H9 (cell line): Measurements from ENCODE around the gene LSP1. TPM values are rescaled to one million over a fixed set of nuclear protein-coding genes. Genes with fewer than 3 reads are reported as not detected.

Experiments
- DNase-seq: peaks from one replicate; pipeline ENCODE4 v3.0.0-alpha.2; 2017
- H2AFZ ChIP-seq: one replicate; pipeline ENCODE4 v1.6.1; 2013; ENCODE audit warnings: mild to moderate bottlenecking, low read length, control low read depth, moderate library complexity
- H2AK5ac ChIP-seq: 2 replicates; pipeline ENCODE4 v1.6.1; 2013; ENCODE audit warnings: low read length, control low read depth, mixed read lengths; ENCODE audit not compliant: insufficient read length
- H2BK120ac ChIP-seq: one replicate; pipeline ENCODE4 v1.6.1; 2013; ENCODE audit warnings: low read depth, mild to moderate bottlenecking, low read length, control low read depth, inconsistent platforms; ENCODE audit not compliant: poor library complexity, severe bottlenecking
- H2BK12ac ChIP-seq: 2 replicates; pipeline ENCODE4 v1.6.1; 2013; ENCODE audit warnings: low read length, control low read depth, mixed read lengths, low read depth; ENCODE audit not compliant: insufficient read length
- H2BK15ac ChIP-seq: 2 replicates; pipeline ENCODE4 v1.6.1; 2013; ENCODE audit warnings: low read depth, low read length, control low read depth
- H2BK20ac ChIP-seq: one replicate; pipeline ENCODE4 v1.6.1; 2013; ENCODE audit warnings: low read depth, mild to moderate bottlenecking, low read length, control low read depth, inconsistent platforms; ENCODE audit not compliant: poor library complexity, severe bottlenecking
- H2BK5ac ChIP-seq: 2 replicates; pipeline ENCODE4 v1.6.1; 2013; ENCODE audit warnings: low read length, control low read depth, mixed read lengths; ENCODE audit not compliant: insufficient read length
- H3K14ac ChIP-seq: 2 replicates; pipeline ENCODE4 v1.6.1; 2013; ENCODE audit warnings: low read length, control low read depth; ENCODE audit not compliant: insufficient read depth
- H3K18ac ChIP-seq: 2 replicates; pipeline ENCODE4 v1.6.1; 2013; ENCODE audit warnings: low read depth, mild to moderate bottlenecking, mixed read lengths, low read length, control low read depth; ENCODE audit not compliant: insufficient read length
- H3K23ac ChIP-seq: 2 replicates; pipeline ENCODE4 v1.6.1; 2013; ENCODE audit warnings: low read length, control low read depth, mixed read lengths, low read depth; ENCODE audit not compliant: insufficient read length
- H3K23me2 ChIP-seq: 2 replicates; pipeline ENCODE4 v1.6.1; 2013; ENCODE audit warnings: low read depth, mild to moderate bottlenecking, mixed read lengths, low read length, control low read depth; ENCODE audit not compliant: insufficient read length, poor library complexity, severe bottlenecking
- H3K27ac ChIP-seq: 2 replicates; pipeline ENCODE4 v1.5.1; 2013; ENCODE audit warnings: low read length, control low read depth, mixed read lengths, low read depth; ENCODE audit not compliant: insufficient read length
- H3K27me3 ChIP-seq: 2 replicates; pipeline ENCODE4 v1.6.1; 2013; ENCODE audit warnings: low read length, control low read depth, inconsistent platforms; ENCODE audit not compliant: insufficient read depth
- H3K4ac ChIP-seq: 2 replicates; pipeline ENCODE4 v1.6.1; 2013; ENCODE audit warnings: low read depth, mild to moderate bottlenecking, control low read depth, inconsistent platforms, low read length, moderate library complexity
- H3K4me1 ChIP-seq: 2 replicates; pipeline ENCODE4 v1.6.1; 2013; ENCODE audit warnings: low read length, control low read depth, inconsistent platforms; ENCODE audit not compliant: insufficient read depth
- H3K4me2 ChIP-seq: 2 replicates; pipeline ENCODE4 v1.6.1; 2013; ENCODE audit warnings: low read length, control low read depth, mixed read lengths; ENCODE audit not compliant: insufficient read length, insufficient read depth
- H3K56ac ChIP-seq: 2 replicates; pipeline ENCODE4 v1.6.1; 2013; ENCODE audit warnings: low read depth, mild to moderate bottlenecking, mixed read lengths, low read length, control low read depth; ENCODE audit not compliant: insufficient read length
- H3K79me1 ChIP-seq: 2 replicates; pipeline ENCODE4 v1.6.1; 2013; ENCODE audit warnings: low read depth, mild to moderate bottlenecking, moderate library complexity, low read length, control low read depth, inconsistent platforms; ENCODE audit not compliant: insufficient read depth, poor library complexity, severe bottlenecking
- H3K79me2 ChIP-seq: 2 replicates; pipeline ENCODE4 v1.6.1; 2013; ENCODE audit warnings: low read length, control low read depth, inconsistent platforms; ENCODE audit not compliant: insufficient read depth
- H3K9ac ChIP-seq: 2 replicates; pipeline ENCODE4 v1.6.1; 2013; ENCODE audit warnings: low read length, control low read depth, mixed read lengths; ENCODE audit not compliant: insufficient read length; ENCODE audit errors: extremely low read depth
- H3K9me3 ChIP-seq: one replicate; pipeline ENCODE4 v1.6.1; 2013; ENCODE audit warnings: low read depth, low read length, inconsistent platforms; ENCODE audit not compliant: control insufficient read depth
- H3T11ph ChIP-seq: one replicate; pipeline ENCODE4 v1.6.1; 2013; ENCODE audit warnings: mild to moderate bottlenecking, low read length, control low read depth, inconsistent platforms
- H4K20me1 ChIP-seq: one replicate; pipeline ENCODE4 v1.6.1; 2013; ENCODE audit not compliant: control insufficient read depth, insufficient read length, insufficient read depth
- H4K5ac ChIP-seq: 2 replicates; pipeline ENCODE4 v1.6.1; 2013; ENCODE audit warnings: low read depth, mild to moderate bottlenecking, mixed read lengths, low read length, control low read depth; ENCODE audit not compliant: insufficient read length
- H4K8ac ChIP-seq: replicated peaks from 2 replicates; pipeline ENCODE4 v1.6.1; 2013; ENCODE audit warnings: low read length, control low read depth, mixed read lengths, low read depth; ENCODE audit not compliant: insufficient read length
- H4K91ac ChIP-seq: 2 replicates; pipeline ENCODE4 v1.6.1; 2013; ENCODE audit warnings: low read depth, mild to moderate bottlenecking, moderate library complexity, mixed read lengths, low read length, control low read depth; ENCODE audit not compliant: insufficient read length
- H3K27ac Mint-ChIP-seq, 3 experiments: 2 replicates in 2 of 3; 3 replicates in 1 of 3; pipeline ENCODE4 v1.8.0; 2020 to 2021; ENCODE audit warnings: mixed read lengths in 3 of 3, mild to moderate bottlenecking in 1 of 3, moderate library complexity in 1 of 3
- H3K27me3 Mint-ChIP-seq: 2 replicates; pipeline ENCODE4 v1.8.0; 2021; ENCODE audit warnings: low read depth, mild to moderate bottlenecking, moderate library complexity, mixed read lengths
- H3K36me3 Mint-ChIP-seq, 3 experiments: 2 replicates in 2 of 3; 3 replicates in 1 of 3; pipeline ENCODE4 v1.8.0; 2020 to 2021; ENCODE audit warnings: low read depth in 3 of 3, mixed read lengths in 3 of 3; ENCODE audit not compliant: insufficient read depth in 1 of 3
- H3K4me1 Mint-ChIP-seq, 2 experiments: 2 replicates each; pipeline ENCODE4 v1.8.0; 2020; ENCODE audit warnings: mixed read lengths in 2 of 2
- H3K4me3 Mint-ChIP-seq, 2 experiments: 2 replicates in 1 of 2; 3 replicates in 1 of 2; pipeline ENCODE4 v1.8.0; 2020 to 2021; ENCODE audit warnings: mild to moderate bottlenecking in 2 of 2, mixed read lengths in 2 of 2, moderate library complexity in 1 of 2
- H3K9me3 Mint-ChIP-seq, 2 experiments: 2 replicates in 1 of 2; 3 replicates in 1 of 2; pipeline ENCODE4 v1.8.0; 2020; ENCODE audit warnings: mild to moderate bottlenecking in 2 of 2, mixed read lengths in 2 of 2, moderate library complexity in 1 of 2
- WGBS: extraction: QIAGEN DNeasy Blood & Tissue Kit; methylation state at CpG from one replicate; pipeline ENCODE4 v1.1.7; 2013; ENCODE audit warnings: missing lambda C conversion rate, low lambda C conversion rate, mixed read lengths; ENCODE audit not compliant: insufficient read length; ENCODE audit errors: extremely low coverage; 5-methylcytosine and 5-hydroxymethylcytosine counted together
- total RNA-seq: library from RNA; stranded (reverse); gene quantifications from 2 replicates; pipeline ENCODE4 v1.2.1, GENCODE V29; 2021
- TF ChIP-seq, protein P1 (sequence below): fragments of 200-600 bp; sonication (generic); conservative IDR thresholded peaks from 3 replicates; pipeline ENCODE4 v1.8.0; 2021; ENCODE audit warnings: antibody characterized with exemption, mild to moderate bottlenecking

The LSP1 gene
- total RNA-seq, 1 experiment from 2014 or later, result not detected

- Histone ChIP-seq H2BK12ac (no peak overlapping the region), H3K23me2 (peaks cover 3% of the 10 kb centered on the region), H2BK20ac (no peak overlapping the region), H3K23ac (no peak overlapping the region), H3K9me3 (no peaks in the 10 kb centered on the region), H3K4me1 (no peaks in the 10 kb centered on the region), H2BK15ac (no peak overlapping the region), H3T11ph (no peak overlapping the region), H3K27ac (no peak overlapping the region), H4K8ac (no peak overlapping the region), H3K14ac (no peak overlapping the region), H3K18ac (no peak overlapping the region), H3K79me1 (no peaks in the 10 kb centered on the region), H3K27me3 (no peaks in the 10 kb centered on the region), H4K91ac (no peak overlapping the region), H3K4me2 (peak overlapping the region; percentile 32), H4K20me1 (no peaks in the 10 kb centered on the region), H2BK5ac (no peak overlapping the region), H3K4ac (no peak overlapping the region), H2AFZ (no peak overlapping the region), H2AK5ac (no peak overlapping the region), H3K9ac (no peak overlapping the region), H2BK120ac (no peak overlapping the region), H3K56ac (no peak overlapping the region), H3K79me2 (no peaks in the 10 kb centered on the region), H4K5ac (no peak overlapping the region)
- Mint-ChIP-seq H3K36me3 (no peaks in the 10 kb centered on the region), H3K4me1 (peaks cover 3 to 9% of the 10 kb centered on the region in 2 experiments; a peak in 3 of 4 replicates), H3K27ac (no peak overlapping the region), H3K9me3 (no peaks in the 10 kb centered on the region), H3K27me3 (peaks cover 28% of the 10 kb centered on the region), H3K4me3 (peak overlapping the region; percentile 35 to 67)
- WGBS, result no CpG with 5 or more reads among the region's 26 CpGs
- DNase-seq, result no peak
- TF ChIP-seq, protein P1, sequence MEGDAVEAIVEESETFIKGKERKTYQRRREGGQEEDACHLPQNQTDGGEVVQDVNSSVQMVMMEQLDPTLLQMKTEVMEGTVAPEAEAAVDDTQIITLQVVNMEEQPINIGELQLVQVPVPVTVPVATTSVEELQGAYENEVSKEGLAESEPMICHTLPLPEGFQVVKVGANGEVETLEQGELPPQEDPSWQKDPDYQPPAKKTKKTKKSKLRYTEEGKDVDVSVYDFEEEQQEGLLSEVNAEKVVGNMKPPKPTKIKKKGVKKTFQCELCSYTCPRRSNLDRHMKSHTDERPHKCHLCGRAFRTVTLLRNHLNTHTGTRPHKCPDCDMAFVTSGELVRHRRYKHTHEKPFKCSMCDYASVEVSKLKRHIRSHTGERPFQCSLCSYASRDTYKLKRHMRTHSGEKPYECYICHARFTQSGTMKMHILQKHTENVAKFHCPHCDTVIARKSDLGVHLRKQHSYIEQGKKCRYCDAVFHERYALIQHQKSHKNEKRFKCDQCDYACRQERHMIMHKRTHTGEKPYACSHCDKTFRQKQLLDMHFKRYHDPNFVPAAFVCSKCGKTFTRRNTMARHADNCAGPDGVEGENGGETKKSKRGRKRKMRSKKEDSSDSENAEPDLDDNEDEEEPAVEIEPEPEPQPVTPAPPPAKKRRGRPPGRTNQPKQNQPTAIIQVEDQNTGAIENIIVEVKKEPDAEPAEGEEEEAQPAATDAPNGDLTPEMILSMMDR, result no peak
These were observed 21.3 kb upstream of the LSP1 start for GRCh38 chr11:1831338-1832210.
